GM10248 (cell line): ENCODE measurements around the gene CFAP119.

Experiments used
- CTCF ChIA-PET: fragments of 300-600 bp; sonication (Branson Sonifier 250); formaldehyde crosslinking; extraction: SDS; loops from one replicate; lab custom pipeline; 2021; ENCODE audit warnings: antibody characterized with exemption; lab: Yijun Ruan, JAX
- POLR2A ChIA-PET: fragments of 350-650 bp; sonication (Branson Sonifier 250); formaldehyde crosslinking; extraction: SDS; loops from one replicate; lab custom pipeline; 2020; ENCODE audit warnings: antibody characterized with exemption; lab: Yijun Ruan, JAX
- DNase-seq: peaks from one replicate; pipeline ENCODE4 v3.0.0; 2012; ENCODE audit errors: extremely low spot score
- CTCF ChIP-seq: IDR thresholded peaks from 2 replicates; pipeline ENCODE4 v1.5.1; 2012; ENCODE audit warnings: mild to moderate bottlenecking, low read depth; ENCODE audit errors: extremely low read depth, missing control alignments, control extremely low read depth

CFAP119 gene

DNA sequence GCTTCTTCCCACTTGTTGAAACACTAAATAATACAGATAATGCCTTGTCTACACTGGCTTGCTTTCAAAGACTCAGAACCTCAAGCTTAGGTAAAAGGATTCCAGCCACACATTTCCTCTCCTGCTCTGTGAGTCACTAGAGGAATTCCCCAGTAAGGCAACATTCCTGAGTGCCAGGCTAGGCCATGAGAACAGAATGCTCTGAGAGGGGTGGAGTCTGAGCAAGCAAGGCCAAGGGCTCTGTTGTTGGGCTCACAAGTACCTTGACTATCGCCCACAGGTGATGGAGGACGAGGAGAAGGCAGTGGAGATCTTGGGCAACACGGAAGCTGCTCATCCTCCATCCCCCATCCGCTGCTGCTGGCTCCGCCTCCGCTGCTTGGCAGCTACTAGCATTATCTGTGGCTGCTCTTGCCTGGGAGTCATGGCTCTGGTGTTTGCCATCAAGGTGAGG lies 20.4 kb downstream of the CFAP119 start:
- no peak for DNase-seq
- TF ChIP-seq CTCF, result no peak
- ChIA-PET CTCF (no interaction called here), POLR2A (no interaction called here)

- TF ChIP-seq CTCF, result no peak
- no peak for DNase-seq
- POLR2A ChIA-PET, result no interaction called here
- CTCF ChIA-PET, result interaction anchor here (1.0 kb wide), 1 partner anchor 11 kb away, joined by 3 read pairs; no protein-coding TSS in a partner anchor
Measured at GRCh38 chr16:30740364-30741251, 21.3 kb downstream of the CFAP119 start.

- DNase-seq, result no peak
- POLR2A ChIA-PET, result no interaction called here
- TF ChIP-seq CTCF, result no peak
- CTCF ChIA-PET, result interaction anchor here (1.0 kb wide), 1 partner anchor 9 kb away, joined by 3 read pairs; no protein-coding TSS in a partner anchor
Measured at GRCh38 chr16:30738984-30739951, 22.6 kb downstream of the CFAP119 start.

DNA sequence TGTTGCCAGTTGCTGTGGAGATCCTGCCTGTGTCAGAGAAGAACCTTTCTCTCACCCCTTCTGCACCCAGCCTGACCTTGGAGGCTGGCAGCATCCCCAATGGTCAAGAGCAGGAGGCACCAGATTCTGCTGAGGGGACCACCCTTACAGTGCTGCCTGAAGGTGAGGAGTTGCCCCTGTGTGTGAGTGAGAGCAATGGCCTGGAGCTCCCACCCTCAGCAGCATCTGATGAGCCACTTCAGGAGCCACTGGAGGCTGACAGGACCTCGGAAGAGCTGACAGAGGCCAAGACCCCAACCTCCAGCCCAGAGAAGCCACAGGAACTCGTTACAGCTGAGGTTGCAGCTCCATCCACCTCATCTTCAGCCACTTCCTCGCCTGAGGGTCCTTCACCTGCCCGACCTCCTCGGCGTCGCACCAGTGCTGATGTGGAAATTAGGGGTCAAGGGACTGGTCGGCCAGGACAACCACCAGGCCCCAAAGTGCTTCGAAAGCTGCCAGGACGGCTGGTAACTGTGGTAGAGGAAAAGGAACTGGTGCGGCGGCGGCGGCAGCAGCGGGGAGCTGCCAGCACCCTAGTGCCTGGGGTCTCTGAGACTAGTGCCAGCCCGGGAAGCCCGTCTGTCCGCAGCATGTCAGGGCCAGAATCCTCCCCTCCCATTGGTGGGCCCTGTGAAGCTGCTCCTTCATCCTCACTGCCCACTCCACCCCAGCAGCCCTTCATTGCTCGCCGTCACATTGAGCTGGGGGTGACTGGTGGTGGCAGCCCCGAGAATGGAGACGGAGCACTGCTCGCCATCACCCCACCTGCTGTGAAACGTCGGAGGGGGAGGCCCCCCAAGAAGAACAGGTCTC lies 23.8 kb downstream of the CFAP119 start:
- TF ChIP-seq CTCF, result no peak
- CTCF ChIA-PET, result interaction anchor here (1.0 kb wide), 1 partner anchor 20 kb away, joined by 3 read pairs; no protein-coding TSS in a partner anchor
- POLR2A ChIA-PET, result interaction anchor here (2.1 kb wide), 1 partner anchor 10 kb away, joined by 7 read pairs; the partner anchor contains the start of gene PHKG2
- DNase-seq, result no peak

DNA sequence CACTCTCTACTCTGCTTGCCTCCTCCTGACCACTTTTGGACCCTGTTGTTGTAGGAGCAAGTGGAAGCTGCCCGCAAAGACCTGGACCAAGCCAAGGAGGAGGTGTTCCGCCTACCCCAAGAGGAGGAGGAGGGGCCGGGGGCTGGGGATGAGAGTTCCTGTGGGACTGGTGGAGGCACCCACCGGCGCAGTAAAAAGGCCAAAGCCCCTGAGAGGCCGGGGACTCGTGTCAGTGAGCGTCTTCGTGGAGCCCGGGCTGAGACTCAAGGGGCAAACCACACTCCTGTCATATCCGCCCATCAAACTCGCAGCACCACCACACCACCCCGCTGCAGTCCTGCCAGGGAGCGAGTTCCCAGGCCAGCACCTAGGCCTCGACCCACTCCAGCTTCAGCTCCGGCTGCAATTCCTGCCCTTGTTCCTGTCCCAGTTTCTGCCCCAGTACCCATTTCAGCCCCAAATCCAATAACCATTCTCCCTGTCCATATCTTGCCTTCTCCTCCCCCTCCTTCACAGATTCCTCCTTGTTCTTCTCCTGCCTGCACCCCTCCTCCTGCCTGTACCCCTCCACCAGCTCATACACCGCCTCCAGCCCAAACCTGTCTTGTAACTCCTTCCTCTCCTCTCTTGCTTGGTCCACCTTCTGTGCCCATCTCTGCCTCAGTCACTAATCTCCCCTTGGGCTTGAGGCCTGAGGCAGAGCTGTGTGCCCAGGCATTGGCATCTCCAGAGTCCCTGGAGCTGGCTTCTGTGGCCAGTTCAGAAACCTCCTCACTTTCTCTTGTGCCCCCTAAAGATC lies 24.7 kb downstream of the CFAP119 start:
- no peak for TF ChIP-seq CTCF
- no peak for DNase-seq
- ChIA-PET CTCF (interaction anchor here (1.0 to 1.3 kb wide), 2 partner anchors 19 to 20 kb away, joined by 3 to 4 read pairs; no protein-coding TSS in a partner anchor), POLR2A (interaction anchor here (2.1 kb wide), 1 partner anchor 11 kb away, joined by 7 read pairs; the partner anchor contains the start of gene PHKG2)
